ENCODE measurements around the gene SH3RF2.
"Not testable (repeated sequence)": the region's sequence is repeated elsewhere in the genome, so short reads cannot be mapped to it uniquely, and the experiment has no call there.

SH3RF2 gene

DNA sequence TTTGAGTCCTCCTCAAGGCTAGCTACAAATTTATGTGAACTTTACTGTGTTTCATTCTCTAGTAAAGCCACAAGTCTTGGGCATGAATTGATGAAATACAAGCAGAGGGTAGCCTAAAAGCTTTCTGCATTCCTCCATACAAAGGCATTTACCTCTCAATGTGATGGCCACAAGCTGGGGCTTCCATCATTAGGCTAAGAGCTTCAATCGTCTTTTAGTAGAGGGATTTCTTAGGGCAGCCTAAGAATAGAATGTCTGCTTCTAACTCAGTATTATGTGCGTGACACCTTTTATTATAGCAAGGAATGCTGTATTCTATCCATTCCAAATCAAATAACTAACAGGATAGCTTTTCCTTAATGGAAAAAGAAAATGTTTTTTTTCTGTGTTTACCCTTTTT is 165.3 kb downstream of the SH3RF2 start:
- Histone ChIP-seq H3K4me3 (ENCODE audit: control insufficient read depth in 1 of 7, extremely low read depth in 1 of 7, insufficient read depth in 4 of 7, low read depth in 2 of 7, low read length in 6 of 7) (no peak overlapping the region), H3K27ac (ENCODE audit: insufficient read depth in 1 of 2, low read depth in 1 of 2, low read length in 2 of 2, poor library complexity in 1 of 2, severe bottlenecking in 2 of 2) (no peak overlapping the region), H3K36me3 (ENCODE audit: control insufficient read depth in 4 of 4, insufficient read depth in 4 of 4, low read length in 3 of 4) (no peaks in the 10 kb centered on the region), H3K4me1 (ENCODE audit: control extremely low read depth in 1 of 4, control insufficient read depth in 4 of 4, insufficient read depth in 4 of 4, low read length in 3 of 4) (peaks cover 0 to 2% (median 0%) of the 10 kb centered on the region in 4 experiments), H3K9me3 (ENCODE audit: control extremely low read depth in 1 of 5, control insufficient read depth in 4 of 5, insufficient read depth in 2 of 5, low read depth in 1 of 5, low read length in 4 of 5) (no peaks in the 10 kb centered on the region), H3K27me3 (replicated peaks in 2 of 5; ENCODE audit: control insufficient read depth in 4 of 5, insufficient read depth in 5 of 5, low read length in 4 of 5) (no peaks in the 10 kb centered on the region)
- CTCF ChIA-PET: interaction anchor here (0.6 to 2.1 kb wide), 2 partner anchors 10 to 17 kb away, joined by 3 to 4 read pairs; no protein-coding TSS in a partner anchor
- DNase-seq: no peak
- POLR2A ChIA-PET: no interaction called here
- 100% methylated on average over 1 of the region's 2 CpGs for WGBS (ENCODE audit: insufficient coverage)

DNA sequence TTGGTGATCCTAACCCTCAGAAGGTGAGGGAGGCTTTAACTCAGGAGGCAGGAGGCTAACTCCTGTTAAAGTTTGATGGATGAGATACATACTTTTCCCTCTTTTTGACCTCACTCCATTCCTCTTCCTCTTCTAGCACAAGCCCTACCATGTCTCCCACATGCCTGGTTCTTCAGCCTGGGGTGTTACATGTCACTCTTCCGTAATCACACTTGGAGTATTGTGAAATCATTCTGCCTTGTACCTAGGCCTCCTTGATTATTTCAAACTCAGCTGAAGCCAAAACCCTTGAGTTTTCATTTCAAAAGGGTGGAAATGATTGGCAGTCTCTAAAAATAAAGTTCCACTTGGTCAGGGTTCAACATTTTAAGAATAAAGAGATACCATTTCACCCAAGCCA is 167.2 kb downstream of the SH3RF2 start:
- no peaks in the 10 kb centered on the region for H3K27me3 ChIP-seq (replicated peaks in 2 of 5; ENCODE audit: control insufficient read depth in 4 of 5, insufficient read depth in 5 of 5, low read length in 4 of 5)
- no peaks in the 10 kb centered on the region for H3K36me3 ChIP-seq (ENCODE audit: control insufficient read depth in 4 of 4, insufficient read depth in 4 of 4, low read length in 3 of 4)
- peaks cover 0 to 5% (median 0%) of the 10 kb centered on the region in 4 experiments for H3K4me1 ChIP-seq (ENCODE audit: control extremely low read depth in 1 of 4, control insufficient read depth in 4 of 4, insufficient read depth in 4 of 4, low read length in 3 of 4)
- H3K27ac ChIP-seq (ENCODE audit: insufficient read depth in 1 of 2, low read depth in 1 of 2, low read length in 2 of 2, poor library complexity in 1 of 2, severe bottlenecking in 2 of 2): no peak overlapping the region
- ChIA-PET CTCF (no interaction called here), POLR2A (no interaction called here)
- no peaks in the 10 kb centered on the region for H3K9me3 ChIP-seq (ENCODE audit: control extremely low read depth in 1 of 5, control insufficient read depth in 4 of 5, insufficient read depth in 2 of 5, low read depth in 1 of 5, low read length in 4 of 5)
- no peak for DNase-seq
- no CpG with 5 or more reads among the region's 1 CpG for WGBS (ENCODE audit: insufficient coverage)
- no peak overlapping the region for H3K4me3 ChIP-seq (ENCODE audit: control insufficient read depth in 1 of 7, extremely low read depth in 1 of 7, insufficient read depth in 4 of 7, low read depth in 2 of 7, low read length in 6 of 7)

DNA sequence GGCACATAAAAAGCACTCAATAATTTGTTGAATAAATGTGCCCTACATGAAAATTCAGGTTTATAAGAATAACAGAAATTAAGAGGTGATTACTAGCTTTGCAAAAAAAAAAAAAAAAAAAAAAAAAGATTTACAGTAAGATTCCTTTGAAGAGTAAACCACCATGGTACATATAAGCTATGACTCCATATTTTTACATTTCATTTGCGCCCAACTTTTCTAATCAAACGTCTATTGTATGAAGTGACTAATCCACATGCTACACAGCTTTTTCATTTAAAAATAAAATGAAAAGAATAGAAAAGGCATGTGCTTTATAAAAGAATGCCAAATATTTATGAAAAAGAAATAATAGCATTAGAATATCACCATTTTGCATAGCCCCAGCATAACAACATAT is 169.1 kb downstream of the SH3RF2 start, which contains the start of gene PLAC8L1:
PLAC8L1 (minus strand) TSS at position 101 of the 400 bp plus-strand sequence. CDS start 1,266 bp downstream, outside the sequence.
- WGBS (ENCODE audit: insufficient coverage): no CpG with 5 or more reads among the region's 2 CpGs
- CTCF ChIA-PET: no interaction called here
- POLR2A ChIA-PET: no interaction called here

DNA sequence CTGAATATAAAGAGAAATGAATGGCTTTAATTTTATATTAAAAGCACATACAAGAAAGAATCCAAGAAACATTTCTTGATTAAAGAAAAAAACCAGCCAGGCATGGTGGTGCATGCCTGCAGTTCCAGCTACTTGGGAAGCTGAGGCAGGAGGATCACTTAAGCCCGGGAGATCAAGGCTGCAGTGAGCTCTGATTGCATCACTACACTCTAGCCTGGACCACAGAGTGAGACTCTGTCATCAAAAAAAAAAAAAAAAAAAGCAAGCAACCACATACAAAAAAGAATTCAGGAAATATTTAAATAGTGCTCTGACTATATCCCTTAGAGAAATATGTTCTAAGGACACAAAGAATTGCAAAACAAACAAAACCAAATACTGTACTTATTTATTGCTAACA is 171.5 kb downstream of the SH3RF2 start:
- WGBS (ENCODE audit: insufficient coverage): no CpG with 5 or more reads among the region's 1 CpG
- ChIA-PET CTCF (no interaction called here), POLR2A (no interaction called here)
- H3K27ac ChIP-seq (ENCODE audit: insufficient read depth in 1 of 2, low read depth in 1 of 2, low read length in 2 of 2, poor library complexity in 1 of 2, severe bottlenecking in 2 of 2): no peak overlapping the region
- H3K4me1 ChIP-seq (ENCODE audit: control extremely low read depth in 1 of 4, control insufficient read depth in 4 of 4, insufficient read depth in 4 of 4, low read length in 3 of 4): peaks cover 8 to 29% (median 13%) of the 10 kb centered on the region in 4 experiments
- peak in 2 of 3 donors; percentile 15 to 35 for DNase-seq
- H3K36me3 ChIP-seq (ENCODE audit: control insufficient read depth in 4 of 4, insufficient read depth in 4 of 4, low read length in 3 of 4): peaks cover 0 to 8% (median 0%) of the 10 kb centered on the region in 4 experiments
- H3K27me3 ChIP-seq (replicated peaks in 2 of 5; ENCODE audit: control insufficient read depth in 4 of 5, insufficient read depth in 5 of 5, low read length in 4 of 5): no peaks in the 10 kb centered on the region
- no peaks in the 10 kb centered on the region for H3K9me3 ChIP-seq (ENCODE audit: control extremely low read depth in 1 of 5, control insufficient read depth in 4 of 5, insufficient read depth in 2 of 5, low read depth in 1 of 5, low read length in 4 of 5)
- no peak overlapping the region for H3K4me3 ChIP-seq (ENCODE audit: control insufficient read depth in 1 of 7, extremely low read depth in 1 of 7, insufficient read depth in 4 of 7, low read depth in 2 of 7, low read length in 6 of 7)

More for the DNA sequence above, 169.1 kb downstream of the SH3RF2 start, which contains the start of gene PLAC8L1:
- Histone ChIP-seq H3K9me3 (ENCODE audit: control extremely low read depth in 1 of 5, control insufficient read depth in 4 of 5, insufficient read depth in 2 of 5, low read depth in 1 of 5, low read length in 4 of 5) (no peaks in the 10 kb centered on the region), H3K36me3 (ENCODE audit: control insufficient read depth in 4 of 4, insufficient read depth in 4 of 4, low read length in 3 of 4) (no peaks in the 10 kb centered on the region), H3K27me3 (replicated peaks in 2 of 5; ENCODE audit: control insufficient read depth in 4 of 5, insufficient read depth in 5 of 5, low read length in 4 of 5) (no peaks in the 10 kb centered on the region), H3K4me1 (ENCODE audit: control extremely low read depth in 1 of 4, control insufficient read depth in 4 of 4, insufficient read depth in 4 of 4, low read length in 3 of 4) (peaks cover 0 to 12% (median 3%) of the 10 kb centered on the region in 4 experiments), H3K4me3 (ENCODE audit: control insufficient read depth in 1 of 7, extremely low read depth in 1 of 7, insufficient read depth in 4 of 7, low read depth in 2 of 7, low read length in 6 of 7) (no peak within 1 kb of the TSS), H3K27ac (ENCODE audit: insufficient read depth in 1 of 2, low read depth in 1 of 2, low read length in 2 of 2, poor library complexity in 1 of 2, severe bottlenecking in 2 of 2) (no peak within 1 kb of the TSS)
- DNase-seq: no peak

DNA sequence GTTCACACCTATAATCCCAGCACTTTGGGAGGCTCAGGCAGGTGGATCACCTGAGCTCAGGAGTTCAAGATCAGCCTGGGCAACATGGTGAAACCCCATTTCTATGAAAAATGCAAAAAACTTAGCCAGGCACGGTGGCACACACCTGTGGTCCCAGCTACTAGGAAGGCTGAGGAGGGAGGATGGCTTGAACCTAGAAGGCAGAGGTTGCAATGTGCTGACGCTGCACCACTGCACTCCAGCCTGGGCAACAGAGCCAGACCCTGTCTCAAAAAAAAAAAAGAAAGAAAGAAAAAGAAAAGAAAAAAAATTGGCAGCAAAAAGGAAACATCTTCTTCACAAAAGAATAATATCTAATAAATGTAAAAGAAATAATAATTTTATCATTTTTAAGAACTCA is 172.5 kb downstream of the SH3RF2 start:
- CTCF ChIA-PET; H3K27me3 ChIP-seq (replicated peaks in 2 of 5; ENCODE audit: control insufficient read depth in 4 of 5, insufficient read depth in 5 of 5, low read length in 4 of 5); DNase-seq; H3K9me3 ChIP-seq (ENCODE audit: control extremely low read depth in 1 of 5, control insufficient read depth in 4 of 5, insufficient read depth in 2 of 5, low read depth in 1 of 5, low read length in 4 of 5); H3K4me3 ChIP-seq (ENCODE audit: control insufficient read depth in 1 of 7, extremely low read depth in 1 of 7, insufficient read depth in 4 of 7, low read depth in 2 of 7, low read length in 6 of 7); H3K27ac ChIP-seq (ENCODE audit: insufficient read depth in 1 of 2, low read depth in 1 of 2, low read length in 2 of 2, poor library complexity in 1 of 2, severe bottlenecking in 2 of 2); POLR2A ChIA-PET: not testable (repeated sequence)
- Histone ChIP-seq H3K36me3 (ENCODE audit: control insufficient read depth in 4 of 4, insufficient read depth in 4 of 4, low read length in 3 of 4) (peaks cover under 1 to 17% (median 3%) of the 10 kb centered on the region in 4 experiments), H3K4me1 (ENCODE audit: control extremely low read depth in 1 of 4, control insufficient read depth in 4 of 4, insufficient read depth in 4 of 4, low read length in 3 of 4) (peaks cover 8 to 29% (median 13%) of the 10 kb centered on the region in 4 experiments)
- WGBS (ENCODE audit: insufficient coverage): 100% methylated on average over 1 of the region's 2 CpGs

DNA sequence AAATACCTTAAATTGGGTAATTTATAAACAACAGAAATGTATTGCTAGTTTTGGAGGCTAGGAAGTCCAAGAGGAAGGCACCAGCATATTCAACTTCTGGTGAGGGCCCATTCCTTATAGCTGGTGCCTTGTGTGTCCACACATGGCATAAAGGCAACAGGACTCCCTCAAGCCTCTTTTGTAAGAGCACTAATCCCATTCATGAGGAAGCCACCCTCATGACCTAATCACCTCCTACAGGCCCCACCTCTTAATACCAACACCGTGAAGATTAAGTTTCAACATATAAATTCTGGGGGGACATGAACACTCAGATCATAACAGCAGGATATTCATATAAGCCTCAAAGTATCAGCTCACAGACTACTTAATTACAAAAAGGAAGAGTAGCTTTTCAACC is 173.0 kb downstream of the SH3RF2 start:
- Histone ChIP-seq H3K4me3 (ENCODE audit: control insufficient read depth in 1 of 7, extremely low read depth in 1 of 7, insufficient read depth in 4 of 7, low read depth in 2 of 7, low read length in 6 of 7) (no peak overlapping the region), H3K27ac (ENCODE audit: insufficient read depth in 1 of 2, low read depth in 1 of 2, low read length in 2 of 2, poor library complexity in 1 of 2, severe bottlenecking in 2 of 2) (peak overlapping the region in 1 of 2 experiments; percentile 61), H3K9me3 (ENCODE audit: control extremely low read depth in 1 of 5, control insufficient read depth in 4 of 5, insufficient read depth in 2 of 5, low read depth in 1 of 5, low read length in 4 of 5) (no peaks in the 10 kb centered on the region), H3K36me3 (ENCODE audit: control insufficient read depth in 4 of 4, insufficient read depth in 4 of 4, low read length in 3 of 4) (peaks cover 2 to 22% (median 5%) of the 10 kb centered on the region in 4 experiments), H3K4me1 (ENCODE audit: control extremely low read depth in 1 of 4, control insufficient read depth in 4 of 4, insufficient read depth in 4 of 4, low read length in 3 of 4) (peaks cover 8 to 29% (median 13%) of the 10 kb centered on the region in 4 experiments), H3K27me3 (replicated peaks in 2 of 5; ENCODE audit: control insufficient read depth in 4 of 5, insufficient read depth in 5 of 5, low read length in 4 of 5) (no peaks in the 10 kb centered on the region)
- WGBS (ENCODE audit: insufficient coverage): no CpG with 5 or more reads among the region's 1 CpG
- CTCF ChIA-PET: interaction anchor here (0.8 kb wide), 1 partner anchor 10 kb away, joined by 3 read pairs; no protein-coding TSS in a partner anchor
- DNase-seq: no peak
- POLR2A ChIA-PET: no interaction called here

DNA sequence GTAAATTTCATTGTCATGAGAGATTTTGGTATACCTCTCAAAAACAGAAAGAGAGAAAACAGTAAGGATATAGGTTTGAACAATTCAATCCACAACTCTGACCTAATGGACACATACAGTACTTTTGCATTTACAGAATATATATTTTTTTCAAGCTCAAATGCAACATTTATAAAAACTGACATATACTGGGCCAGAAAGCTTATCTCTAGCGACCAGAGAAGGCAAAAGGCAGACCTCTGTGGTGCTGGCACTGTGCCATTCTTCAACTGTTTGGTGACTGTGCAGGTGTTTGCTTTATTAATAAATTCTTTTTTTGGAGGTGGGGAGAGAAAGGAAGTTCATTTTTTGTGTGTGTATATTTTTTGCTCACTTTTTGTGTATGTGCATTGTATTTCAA is 175.0 kb downstream of the SH3RF2 start:
- Histone ChIP-seq H3K4me1 (ENCODE audit: control extremely low read depth in 1 of 4, control insufficient read depth in 4 of 4, insufficient read depth in 4 of 4, low read length in 3 of 4) (peaks cover 8 to 27% (median 13%) of the 10 kb centered on the region in 4 experiments), H3K36me3 (ENCODE audit: control insufficient read depth in 4 of 4, insufficient read depth in 4 of 4, low read length in 3 of 4) (peaks cover 2 to 31% (median 14%) of the 10 kb centered on the region in 4 experiments), H3K27me3 (replicated peaks in 2 of 5; ENCODE audit: control insufficient read depth in 4 of 5, insufficient read depth in 5 of 5, low read length in 4 of 5) (no peaks in the 10 kb centered on the region), H3K27ac (ENCODE audit: insufficient read depth in 1 of 2, low read depth in 1 of 2, low read length in 2 of 2, poor library complexity in 1 of 2, severe bottlenecking in 2 of 2) (peak overlapping the region in 1 of 2 experiments; percentile 59), H3K4me3 (ENCODE audit: control insufficient read depth in 1 of 7, extremely low read depth in 1 of 7, insufficient read depth in 4 of 7, low read depth in 2 of 7, low read length in 6 of 7) (peak overlapping the region in 1 of 7 experiments; percentile 33), H3K9me3 (ENCODE audit: control extremely low read depth in 1 of 5, control insufficient read depth in 4 of 5, insufficient read depth in 2 of 5, low read depth in 1 of 5, low read length in 4 of 5) (no peaks in the 10 kb centered on the region)
- ChIA-PET POLR2A (no interaction called here), CTCF (interaction anchor here (2.1 kb wide), 1 partner anchor 19 kb away, joined by 5 read pairs; no protein-coding TSS in a partner anchor)
- peak; percentile 79 to 96 (median 94) for DNase-seq
- no CpG with 5 or more reads among the region's 1 CpG for WGBS (ENCODE audit: insufficient coverage)
